PC-9 (cell line): Measurements from ENCODE around the gene CHRNA4.

ENCODE experiments used
- CTCF ChIP-seq: fragments of 200-600 bp; sonication (generic); conservative IDR thresholded peaks from 2 replicates; pipeline ENCODE4 v1.6.1; 2017; ENCODE audit warnings: mixed run types, antibody characterized with exemption, mild to moderate bottlenecking, moderate library complexity
- EZH2 ChIP-seq: fragments of 200-600 bp; sonication (generic); IDR thresholded peaks from 2 replicates; pipeline ENCODE4 v1.8.0; 2017; ENCODE audit warnings: antibody characterized with exemption, low read depth

GRCh38 chr20:63314566-63315239 is 46.4 kb downstream of the CHRNA4 start:
- TF ChIP-seq CTCF (no peak), EZH2 (no peak)
